Coronary artery (tissue), 2 donors: ENCODE measurements around the gene MUS81.

Experiments used
- DNase-seq: peaks from one replicate; pipeline ENCODE4 v3.0.0-alpha.2; 2017; ENCODE audit warnings: low spot score
- H3K27ac ChIP-seq, 2 donors: fragments of 200-600 bp; sonication (generic); one replicate each; pipeline ENCODE4 v1.5.1; 2016 to 2019
- H3K4me3 ChIP-seq: fragments of 200-600 bp; sonication (generic); 2 replicates; pipeline ENCODE4 v1.5.1; 2016; ENCODE audit warnings: mild to moderate bottlenecking, moderate library complexity
- TF ChIP-seq, protein P1 (sequence below): fragments of 200-600 bp; sonication (generic); IDR thresholded peaks from one replicate; pipeline ENCODE4 v1.5.1; 2019; ENCODE audit warnings: antibody characterized with exemption

Gene MUS81

GRCh38 chr11:65903715-65904114 is 43.5 kb downstream of the MUS81 start:
- Histone ChIP-seq H3K4me3 (no peak overlapping the region), H3K27ac (no peak overlapping the region)
- DNase-seq: no peak
- TF ChIP-seq, protein P1, sequence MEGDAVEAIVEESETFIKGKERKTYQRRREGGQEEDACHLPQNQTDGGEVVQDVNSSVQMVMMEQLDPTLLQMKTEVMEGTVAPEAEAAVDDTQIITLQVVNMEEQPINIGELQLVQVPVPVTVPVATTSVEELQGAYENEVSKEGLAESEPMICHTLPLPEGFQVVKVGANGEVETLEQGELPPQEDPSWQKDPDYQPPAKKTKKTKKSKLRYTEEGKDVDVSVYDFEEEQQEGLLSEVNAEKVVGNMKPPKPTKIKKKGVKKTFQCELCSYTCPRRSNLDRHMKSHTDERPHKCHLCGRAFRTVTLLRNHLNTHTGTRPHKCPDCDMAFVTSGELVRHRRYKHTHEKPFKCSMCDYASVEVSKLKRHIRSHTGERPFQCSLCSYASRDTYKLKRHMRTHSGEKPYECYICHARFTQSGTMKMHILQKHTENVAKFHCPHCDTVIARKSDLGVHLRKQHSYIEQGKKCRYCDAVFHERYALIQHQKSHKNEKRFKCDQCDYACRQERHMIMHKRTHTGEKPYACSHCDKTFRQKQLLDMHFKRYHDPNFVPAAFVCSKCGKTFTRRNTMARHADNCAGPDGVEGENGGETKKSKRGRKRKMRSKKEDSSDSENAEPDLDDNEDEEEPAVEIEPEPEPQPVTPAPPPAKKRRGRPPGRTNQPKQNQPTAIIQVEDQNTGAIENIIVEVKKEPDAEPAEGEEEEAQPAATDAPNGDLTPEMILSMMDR: no peak

GRCh38 chr11:65906602-65907001 is 46.4 kb downstream of the MUS81 start:
- no peak overlapping the region for H3K4me3 ChIP-seq
- no peak overlapping the region for H3K27ac ChIP-seq
- TF ChIP-seq, protein P1: no peak
- no peak for DNase-seq

- DNase-seq: no peak
- Histone ChIP-seq H3K27ac (no peak overlapping the region), H3K4me3 (no peak overlapping the region)
- TF ChIP-seq, protein P1: no peak
Observed at GRCh38 chr11:65907878-65908277, 47.6 kb downstream of the MUS81 start.

GRCh38 chr11:65911682-65912568 is 51.7 kb downstream of the MUS81 start:
- TF ChIP-seq, protein P1: no peak
- no peak for DNase-seq
- Histone ChIP-seq H3K4me3 (peak overlapping the region; percentile 16), H3K27ac (peak overlapping the region; percentile 34 to 62)

DNA sequence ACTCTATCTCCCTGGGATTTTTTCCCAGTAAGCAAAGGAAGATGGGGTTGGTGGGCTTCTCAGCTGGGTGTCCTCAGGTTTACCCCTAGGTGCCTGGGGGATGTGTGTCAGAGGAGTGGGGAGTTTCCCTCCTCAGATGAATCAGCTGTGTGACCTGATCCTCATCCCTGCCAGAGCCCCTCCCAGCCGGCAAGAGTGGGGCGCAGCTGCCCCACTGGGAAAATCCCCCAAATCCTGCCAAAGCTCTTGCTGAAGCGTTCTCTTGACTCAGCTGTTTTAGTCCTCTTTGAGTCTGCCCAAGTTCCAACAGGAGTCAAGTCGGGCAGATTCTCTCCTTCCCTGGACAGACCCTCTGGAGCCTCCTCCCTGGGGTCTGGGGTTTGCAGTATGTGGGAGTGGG is 52.6 kb downstream of the MUS81 start:
- DNase-seq: no peak
- no peak overlapping the region for H3K4me3 ChIP-seq
- TF ChIP-seq, protein P1: no peak
- H3K27ac ChIP-seq: peak overlapping the region; percentile 4 to 7

DNA sequence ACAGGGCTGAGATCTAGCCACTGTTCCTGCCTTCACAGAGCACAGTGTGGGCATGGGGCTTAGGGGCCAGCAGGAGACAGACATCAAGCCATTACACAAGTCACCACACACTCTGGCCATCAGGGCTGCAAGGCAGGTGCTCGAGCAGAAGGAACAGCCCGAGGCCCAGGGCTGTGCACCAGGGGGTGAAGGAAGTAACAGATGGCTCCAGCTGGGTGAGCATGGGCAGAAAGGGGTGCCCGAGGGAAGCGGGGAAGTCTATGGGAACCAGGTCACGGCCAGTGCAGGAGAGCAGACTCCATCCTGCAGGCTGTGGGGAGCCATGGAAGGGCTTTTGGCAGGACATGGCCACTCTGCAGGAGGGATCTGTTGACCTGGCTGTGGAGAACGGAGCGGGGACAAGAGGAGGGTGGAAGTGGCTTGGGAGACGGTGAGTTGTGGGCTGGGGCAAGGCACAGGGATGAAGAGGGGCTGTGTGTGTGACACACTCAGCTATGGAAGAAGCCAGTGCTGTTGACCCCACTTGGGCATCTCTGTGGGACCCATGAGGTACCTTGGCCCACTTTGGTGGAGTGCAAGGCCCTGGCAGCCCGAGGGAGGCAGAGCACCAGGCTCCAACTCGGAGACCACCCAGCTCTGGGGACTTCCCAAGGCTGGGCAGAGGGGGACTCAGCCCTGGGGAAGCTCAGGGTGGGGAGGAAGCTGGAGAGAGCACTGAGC is 55.0 kb downstream of the MUS81 start:
- Histone ChIP-seq H3K4me3 (peak overlapping the region; percentile 82), H3K27ac (peak overlapping the region; percentile 96 to 98)
- TF ChIP-seq, protein P1: no peak
- DNase-seq: no peak
